Erythroblast (primary cell): ENCODE data around the gene MCM9.

Experiments used
- GATA1 ChIP-seq: IDR thresholded peaks from 2 replicates; pipeline ENCODE4 v1.6.1; 2011; ENCODE audit warnings: low read depth, mild to moderate bottlenecking, control low read depth, low read length, moderate library complexity
- POLR2A ChIP-seq: IDR thresholded peaks from 2 replicates; pipeline ENCODE4 v1.6.1; 2011; ENCODE audit warnings: mild to moderate bottlenecking, low read length

DNA sequence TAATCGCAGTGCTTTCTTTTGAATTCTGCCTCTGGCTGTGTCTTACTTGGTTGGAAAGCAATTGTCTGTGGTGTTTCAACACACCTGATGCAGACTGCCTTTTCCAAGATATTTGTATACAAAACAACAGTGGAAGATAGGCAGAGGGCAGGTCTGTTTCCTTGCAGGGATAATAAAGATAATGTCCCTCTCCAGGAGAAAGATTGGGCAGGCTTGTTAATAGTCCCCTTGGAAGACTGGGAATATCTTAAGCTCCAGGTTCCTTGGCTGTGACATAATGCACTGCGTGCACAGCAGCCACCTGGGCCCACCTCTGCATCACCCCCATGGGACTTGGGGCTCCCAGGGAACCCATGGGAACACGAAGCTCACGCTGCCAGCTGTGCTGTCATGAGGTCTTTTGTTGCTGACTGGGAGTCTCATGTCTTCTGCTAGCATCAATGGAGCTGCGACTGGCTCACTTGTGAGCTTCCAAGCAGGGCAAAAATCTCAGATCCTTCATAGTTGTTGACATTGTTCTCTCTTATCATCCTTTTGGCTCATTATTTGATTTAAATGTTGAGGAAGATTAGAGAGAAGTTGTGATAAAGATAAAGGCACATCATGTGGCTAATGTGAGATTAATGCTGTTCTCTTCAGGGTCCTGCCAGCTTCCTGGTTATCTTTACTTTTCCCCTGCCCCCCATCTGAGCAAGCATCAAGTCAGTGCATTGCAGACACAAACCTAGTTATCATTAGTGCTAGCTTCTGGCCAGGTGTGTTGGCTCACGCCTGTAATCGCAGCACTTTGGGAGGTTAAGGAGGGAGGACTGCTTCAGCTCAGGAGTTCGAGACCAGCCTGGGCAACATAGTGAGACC lies 148.1 kb downstream of the MCM9 start:
- TF ChIP-seq POLR2A (no peak), GATA1 (no peak)
